ENCODE data around the gene MGST2. TPM values are rescaled to one million over a fixed set of nuclear protein-coding genes. Genes with fewer than 3 reads are reported as not detected.
"Not testable (repeated sequence)": the region's sequence is repeated elsewhere in the genome, so short reads cannot be mapped to it uniquely, and the experiment has no call there.

Gene MGST2
- 10 to 100 TPM; 41.9 to 55.5 (median 48.9) TPM for polyA plus RNA-seq (ENCODE audit: insufficient read length in 10 of 10)
- long read RNA-seq, donor 1, transcript MGST2-201 (5 exons, 801 nt), result major isoform, 22 of 40 reads
- long read RNA-seq, donor 1, transcript MGST2-204 (4 exons, 634 nt), result minor isoform, 6 of 40 reads
- long read RNA-seq, donor 1, partial matches to known transcripts, result 11 of 40 reads
- long read RNA-seq, donor 1, other reads (novel, unspliced or antisense), result 0 of 40 reads
- long read RNA-seq, donor 2, transcript MGST2-201 (5 exons, 801 nt), result major isoform, 24 of 34 reads
- long read RNA-seq, donor 2, partial matches to known transcripts, result 6 of 34 reads
- long read RNA-seq, donor 2, other reads (novel, unspliced or antisense), result 0 of 34 reads
- long read RNA-seq, donor 3, result 0 reads
- long read RNA-seq, donor 4, transcript MGST2-201 (5 exons, 801 nt), result major isoform, 23 of 33 reads
- long read RNA-seq, donor 4, transcript MGST2-204 (4 exons, 634 nt), result minor isoform, 5 of 33 reads
- long read RNA-seq, donor 4, partial matches to known transcripts, result 5 of 33 reads
- long read RNA-seq, donor 4, other reads (novel, unspliced or antisense), result 0 of 33 reads
- long read RNA-seq, donor 5, transcript MGST2-201 (5 exons, 801 nt), result major isoform, 35 of 49 reads
- long read RNA-seq, donor 5, partial matches to known transcripts, result 10 of 49 reads
- long read RNA-seq, donor 5, other reads (novel, unspliced or antisense), result 0 of 49 reads
- long read RNA-seq, donor 6, transcript MGST2-204 (4 exons, 634 nt), result minor isoform, 5 of 37 reads
- long read RNA-seq, donor 6, transcript MGST2-201 (5 exons, 801 nt), result major isoform, 19 of 37 reads
- long read RNA-seq, donor 6, partial matches to known transcripts, result 12 of 37 reads
- long read RNA-seq, donor 6, other reads (novel, unspliced or antisense), result 0 of 37 reads
- long read RNA-seq, donor 7, transcript MGST2-201 (5 exons, 801 nt), result major isoform, 9 of 12 reads
- long read RNA-seq, donor 7, partial matches to known transcripts, result 0 of 12 reads
- long read RNA-seq, donor 7, other reads (novel, unspliced or antisense), result 0 of 12 reads
- long read RNA-seq, donor 8, transcript MGST2-201 (5 exons, 801 nt), result major isoform, 15 of 28 reads
- long read RNA-seq, donor 8, partial matches to known transcripts, result 10 of 28 reads
- long read RNA-seq, donor 8, other reads (novel, unspliced or antisense), result 0 of 28 reads
- long read RNA-seq, donor 9, partial matches to known transcripts, result 0 of 5 reads
- long read RNA-seq, donor 9, other reads (novel, unspliced or antisense), result 0 of 5 reads

GRCh38 chr4:139665690-139666529 lies at the start of gene MGST2:
Gene MGST2 (plus strand): TSS chr4:139665819. CDS start chr4:139666020, 201 bp downstream.
- DNase-seq, result peak; percentile 62 to 91 (median 76)

DNA sequence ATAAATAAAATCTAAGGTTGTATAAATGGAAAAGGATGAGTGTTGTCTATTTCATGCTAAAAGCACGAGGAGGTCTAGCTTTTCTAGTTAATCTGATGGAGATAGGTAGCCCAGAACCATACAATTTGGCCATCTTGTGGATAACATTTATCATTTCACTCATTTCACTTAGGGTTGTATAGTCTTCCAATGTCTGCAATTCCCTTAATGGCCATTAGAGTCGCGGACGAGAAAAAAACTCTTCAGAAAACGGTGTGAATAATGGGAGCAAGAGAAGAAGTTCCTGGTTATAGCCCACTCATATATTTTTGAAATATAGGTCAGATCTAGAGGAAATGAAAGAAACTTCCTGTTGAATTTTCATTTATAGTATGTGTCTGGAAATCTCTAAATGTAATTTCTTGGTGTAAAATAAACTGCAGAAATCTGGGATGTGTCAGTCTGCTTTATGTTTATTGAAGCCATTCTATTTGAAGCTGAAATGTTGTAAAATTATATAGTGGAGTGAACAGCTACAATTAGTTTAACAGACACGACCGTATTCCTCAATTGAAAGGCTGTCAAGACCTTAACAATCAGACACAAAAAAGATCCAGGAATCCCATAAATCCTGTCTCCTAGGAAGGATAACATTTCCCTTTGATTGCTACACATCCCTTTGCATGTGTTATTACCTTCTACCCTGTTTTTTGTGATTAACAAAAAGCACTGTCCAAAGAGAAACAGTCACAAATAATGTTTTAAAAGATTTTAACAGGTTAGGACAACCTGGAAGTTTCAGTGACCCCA lies 47.7 kb upstream of the MGST2 start:
- no peak for DNase-seq

GRCh38 chr4:139619644-139620043 lies 46.0 kb upstream of the MGST2 start:
- DNase-seq, result no peak

- DNase-seq, result no peak
These were observed 42.7 kb upstream of the MGST2 start for GRCh38 chr4:139622901-139623381.

DNA sequence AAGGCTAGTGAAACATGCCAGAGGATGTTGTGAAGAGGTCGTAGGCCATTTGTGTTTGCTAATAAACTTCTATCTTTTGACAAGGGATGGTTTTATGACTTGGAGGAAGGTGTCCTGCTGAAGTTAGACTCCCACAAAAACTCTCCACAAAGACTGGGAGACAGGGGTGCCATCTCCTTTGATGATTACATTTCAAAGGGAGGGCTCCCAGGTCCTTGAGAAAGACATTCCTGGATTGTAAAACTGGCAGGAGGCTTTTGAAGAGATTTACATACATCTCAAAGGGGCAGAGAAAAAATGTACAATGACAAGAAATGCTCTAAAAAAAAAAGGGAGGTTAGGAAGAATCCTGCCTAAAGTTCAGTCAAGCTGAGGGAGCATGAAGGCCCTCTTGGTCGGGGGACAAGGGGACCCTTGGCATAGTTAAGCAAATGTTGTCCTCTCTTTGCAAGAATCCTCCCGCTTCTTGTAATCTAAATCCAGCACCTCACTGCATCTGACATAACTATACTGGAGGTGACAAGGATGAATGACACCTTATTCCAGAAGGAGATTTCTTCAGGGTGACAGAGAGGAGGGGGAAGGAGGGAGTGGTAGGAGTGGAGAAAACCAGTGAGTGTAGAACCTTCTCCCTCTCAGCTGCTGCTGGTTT lies 41.1 kb upstream of the MGST2 start:
- no peak for DNase-seq

- no peak for DNase-seq
These were observed 40.5 kb upstream of the MGST2 start for GRCh38 chr4:139625093-139625455.

DNA sequence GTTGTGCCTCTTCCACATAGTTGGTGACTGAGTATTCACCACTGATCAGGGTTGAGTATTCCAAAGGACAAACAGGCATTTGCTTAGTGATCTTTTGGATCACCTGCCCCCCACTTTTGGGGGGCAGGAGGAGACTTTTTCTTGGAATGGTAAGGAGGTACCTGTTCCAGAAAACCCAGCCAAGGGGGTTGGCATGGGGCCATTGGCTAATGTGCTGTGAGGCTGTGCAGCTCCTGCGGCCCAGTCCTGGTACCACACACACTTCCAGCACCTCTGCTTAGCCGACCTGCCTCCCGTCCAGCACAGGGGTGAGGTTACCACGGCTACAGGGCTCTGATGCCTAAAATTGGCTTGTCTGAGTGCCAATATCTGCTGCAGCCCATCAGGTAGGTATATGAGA lies 40.1 kb upstream of the MGST2 start:
- DNase-seq, result no peak

- DNase-seq, result no peak
These were observed 37.2 kb upstream of the MGST2 start for GRCh38 chr4:139628184-139629012.

GRCh38 chr4:139629436-139630125 lies 36.0 kb upstream of the MGST2 start:
- no peak for DNase-seq

GRCh38 chr4:139630126-139630495 lies 35.5 kb upstream of the MGST2 start:
- DNase-seq, result no peak

- DNase-seq, result no peak
These were observed 34.6 kb upstream of the MGST2 start for GRCh38 chr4:139630991-139631390.

GRCh38 chr4:139631791-139632190 lies 33.8 kb upstream of the MGST2 start:
- no peak for DNase-seq

- DNase-seq, result not testable (repeated sequence)
These were observed 32.9 kb upstream of the MGST2 start for GRCh38 chr4:139632739-139633138.

GRCh38 chr4:139633195-139633594 lies 32.4 kb upstream of the MGST2 start:
- DNase-seq, result no peak

- peak in 2 of 3 donors; percentile 31 to 53 for DNase-seq
These were observed 32.0 kb upstream of the MGST2 start for GRCh38 chr4:139633661-139634060.

- no peak for DNase-seq
These were observed 29.7 kb upstream of the MGST2 start for GRCh38 chr4:139635966-139636365.

DNA sequence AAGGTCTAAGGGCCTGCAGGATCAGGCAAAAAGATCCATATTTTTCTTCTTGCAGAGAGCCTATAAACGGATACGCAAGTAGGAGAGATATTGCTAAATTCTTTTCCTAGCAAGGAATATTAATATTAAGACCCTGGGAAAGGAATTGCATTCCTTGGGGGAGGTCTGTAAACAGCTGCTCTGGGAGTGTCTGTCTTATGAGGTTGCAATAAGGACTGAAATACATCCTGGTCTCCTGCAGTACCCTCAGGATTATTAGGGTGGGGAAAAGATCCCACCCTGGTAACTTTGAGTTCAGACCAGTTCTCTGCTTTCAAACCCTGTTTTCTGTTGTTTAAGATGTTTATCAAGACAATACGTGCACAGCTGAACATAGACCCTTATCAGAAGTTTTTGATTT lies 27.3 kb upstream of the MGST2 start:
- not testable (repeated sequence) for DNase-seq

DNA sequence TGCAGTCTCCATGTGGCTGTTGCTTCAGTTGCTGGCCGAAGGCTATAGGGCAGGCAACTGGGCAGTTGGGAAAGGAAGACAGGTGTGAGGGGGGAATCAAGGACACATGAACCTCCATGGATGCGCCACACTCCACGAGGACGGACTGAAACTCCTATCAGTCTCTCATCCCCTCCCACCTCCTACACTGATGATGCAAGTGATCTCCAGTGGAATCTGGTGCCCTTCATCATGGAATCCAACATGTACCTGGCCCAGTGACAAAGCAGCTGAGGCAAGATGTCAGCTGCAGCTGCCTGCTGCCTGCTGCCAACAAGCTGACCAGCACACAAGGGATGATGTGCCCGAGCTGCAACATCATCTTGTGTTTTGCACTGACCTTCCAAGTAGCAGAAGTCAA lies 26.0 kb upstream of the MGST2 start:
- DNase-seq, result peak in 1 of 3 donors; percentile 39

Measured in muscle of back (tissue), 13 donors.